H9 (cell line): ENCODE results near the gene UBE2Q1. TPM values are rescaled to one million over a fixed set of nuclear protein-coding genes. Genes with fewer than 3 reads are reported as not detected.

Experiments used
- DNase-seq: peaks from one replicate; pipeline ENCODE4 v3.0.0-alpha.2; 2017
- H2AFZ ChIP-seq: one replicate; pipeline ENCODE4 v1.6.1; 2013; ENCODE audit warnings: mild to moderate bottlenecking, low read length, control low read depth, moderate library complexity
- H2AK5ac ChIP-seq: 2 replicates; pipeline ENCODE4 v1.6.1; 2013; ENCODE audit warnings: low read length, control low read depth, mixed read lengths; ENCODE audit not compliant: insufficient read length
- H2BK120ac ChIP-seq: one replicate; pipeline ENCODE4 v1.6.1; 2013; ENCODE audit warnings: low read depth, mild to moderate bottlenecking, low read length, control low read depth, inconsistent platforms; ENCODE audit not compliant: poor library complexity, severe bottlenecking
- H2BK12ac ChIP-seq: 2 replicates; pipeline ENCODE4 v1.6.1; 2013; ENCODE audit warnings: low read length, control low read depth, mixed read lengths, low read depth; ENCODE audit not compliant: insufficient read length
- H2BK15ac ChIP-seq: 2 replicates; pipeline ENCODE4 v1.6.1; 2013; ENCODE audit warnings: low read depth, low read length, control low read depth
- H2BK20ac ChIP-seq: one replicate; pipeline ENCODE4 v1.6.1; 2013; ENCODE audit warnings: low read depth, mild to moderate bottlenecking, low read length, control low read depth, inconsistent platforms; ENCODE audit not compliant: poor library complexity, severe bottlenecking
- H2BK5ac ChIP-seq: 2 replicates; pipeline ENCODE4 v1.6.1; 2013; ENCODE audit warnings: low read length, control low read depth, mixed read lengths; ENCODE audit not compliant: insufficient read length
- H3K14ac ChIP-seq: 2 replicates; pipeline ENCODE4 v1.6.1; 2013; ENCODE audit warnings: low read length, control low read depth; ENCODE audit not compliant: insufficient read depth
- H3K18ac ChIP-seq: 2 replicates; pipeline ENCODE4 v1.6.1; 2013; ENCODE audit warnings: low read depth, mild to moderate bottlenecking, mixed read lengths, low read length, control low read depth; ENCODE audit not compliant: insufficient read length
- H3K23ac ChIP-seq: 2 replicates; pipeline ENCODE4 v1.6.1; 2013; ENCODE audit warnings: low read length, control low read depth, mixed read lengths, low read depth; ENCODE audit not compliant: insufficient read length
- H3K23me2 ChIP-seq: 2 replicates; pipeline ENCODE4 v1.6.1; 2013; ENCODE audit warnings: low read depth, mild to moderate bottlenecking, mixed read lengths, low read length, control low read depth; ENCODE audit not compliant: insufficient read length, poor library complexity, severe bottlenecking
- H3K27ac ChIP-seq: 2 replicates; pipeline ENCODE4 v1.5.1; 2013; ENCODE audit warnings: low read length, control low read depth, mixed read lengths, low read depth; ENCODE audit not compliant: insufficient read length
- H3K27me3 ChIP-seq: 2 replicates; pipeline ENCODE4 v1.6.1; 2013; ENCODE audit warnings: low read length, control low read depth, inconsistent platforms; ENCODE audit not compliant: insufficient read depth
- H3K4ac ChIP-seq: 2 replicates; pipeline ENCODE4 v1.6.1; 2013; ENCODE audit warnings: low read depth, mild to moderate bottlenecking, control low read depth, inconsistent platforms, low read length, moderate library complexity
- H3K4me1 ChIP-seq: 2 replicates; pipeline ENCODE4 v1.6.1; 2013; ENCODE audit warnings: low read length, control low read depth, inconsistent platforms; ENCODE audit not compliant: insufficient read depth
- H3K4me2 ChIP-seq: 2 replicates; pipeline ENCODE4 v1.6.1; 2013; ENCODE audit warnings: low read length, control low read depth, mixed read lengths; ENCODE audit not compliant: insufficient read length, insufficient read depth
- H3K56ac ChIP-seq: 2 replicates; pipeline ENCODE4 v1.6.1; 2013; ENCODE audit warnings: low read depth, mild to moderate bottlenecking, mixed read lengths, low read length, control low read depth; ENCODE audit not compliant: insufficient read length
- H3K79me1 ChIP-seq: 2 replicates; pipeline ENCODE4 v1.6.1; 2013; ENCODE audit warnings: low read depth, mild to moderate bottlenecking, moderate library complexity, low read length, control low read depth, inconsistent platforms; ENCODE audit not compliant: insufficient read depth, poor library complexity, severe bottlenecking
- H3K79me2 ChIP-seq: 2 replicates; pipeline ENCODE4 v1.6.1; 2013; ENCODE audit warnings: low read length, control low read depth, inconsistent platforms; ENCODE audit not compliant: insufficient read depth
- H3K9ac ChIP-seq: 2 replicates; pipeline ENCODE4 v1.6.1; 2013; ENCODE audit warnings: low read length, control low read depth, mixed read lengths; ENCODE audit not compliant: insufficient read length; ENCODE audit errors: extremely low read depth
- H3K9me3 ChIP-seq: one replicate; pipeline ENCODE4 v1.6.1; 2013; ENCODE audit warnings: low read depth, low read length, inconsistent platforms; ENCODE audit not compliant: control insufficient read depth
- H3T11ph ChIP-seq: one replicate; pipeline ENCODE4 v1.6.1; 2013; ENCODE audit warnings: mild to moderate bottlenecking, low read length, control low read depth, inconsistent platforms
- H4K20me1 ChIP-seq: one replicate; pipeline ENCODE4 v1.6.1; 2013; ENCODE audit not compliant: control insufficient read depth, insufficient read length, insufficient read depth
- H4K5ac ChIP-seq: 2 replicates; pipeline ENCODE4 v1.6.1; 2013; ENCODE audit warnings: low read depth, mild to moderate bottlenecking, mixed read lengths, low read length, control low read depth; ENCODE audit not compliant: insufficient read length
- H4K8ac ChIP-seq: replicated peaks from 2 replicates; pipeline ENCODE4 v1.6.1; 2013; ENCODE audit warnings: low read length, control low read depth, mixed read lengths, low read depth; ENCODE audit not compliant: insufficient read length
- H4K91ac ChIP-seq: 2 replicates; pipeline ENCODE4 v1.6.1; 2013; ENCODE audit warnings: low read depth, mild to moderate bottlenecking, moderate library complexity, mixed read lengths, low read length, control low read depth; ENCODE audit not compliant: insufficient read length
- H3K27ac Mint-ChIP-seq, 3 experiments: 2 replicates in 2 of 3; 3 replicates in 1 of 3; pipeline ENCODE4 v1.8.0; 2020 to 2021; ENCODE audit warnings: mixed read lengths in 3 of 3, mild to moderate bottlenecking in 1 of 3, moderate library complexity in 1 of 3
- H3K27me3 Mint-ChIP-seq: 2 replicates; pipeline ENCODE4 v1.8.0; 2021; ENCODE audit warnings: low read depth, mild to moderate bottlenecking, moderate library complexity, mixed read lengths
- H3K36me3 Mint-ChIP-seq, 3 experiments: 2 replicates in 2 of 3; 3 replicates in 1 of 3; pipeline ENCODE4 v1.8.0; 2020 to 2021; ENCODE audit warnings: low read depth in 3 of 3, mixed read lengths in 3 of 3; ENCODE audit not compliant: insufficient read depth in 1 of 3
- H3K4me1 Mint-ChIP-seq, 2 experiments: 2 replicates each; pipeline ENCODE4 v1.8.0; 2020; ENCODE audit warnings: mixed read lengths in 2 of 2
- H3K4me3 Mint-ChIP-seq, 2 experiments: 2 replicates in 1 of 2; 3 replicates in 1 of 2; pipeline ENCODE4 v1.8.0; 2020 to 2021; ENCODE audit warnings: mild to moderate bottlenecking in 2 of 2, mixed read lengths in 2 of 2, moderate library complexity in 1 of 2
- H3K9me3 Mint-ChIP-seq, 2 experiments: 2 replicates in 1 of 2; 3 replicates in 1 of 2; pipeline ENCODE4 v1.8.0; 2020; ENCODE audit warnings: mild to moderate bottlenecking in 2 of 2, mixed read lengths in 2 of 2, moderate library complexity in 1 of 2
- CTCF ChIP-seq: fragments of 200-600 bp; sonication (generic); conservative IDR thresholded peaks from 3 replicates; pipeline ENCODE4 v1.8.0; 2021; ENCODE audit warnings: antibody characterized with exemption, mild to moderate bottlenecking
- whole genome bisulfite sequencing: extraction: QIAGEN DNeasy Blood & Tissue Kit; methylation state at CpG from one replicate; pipeline ENCODE4 v1.1.7; 2013; ENCODE audit warnings: missing lambda C conversion rate, low lambda C conversion rate, mixed read lengths; ENCODE audit not compliant: insufficient read length; ENCODE audit errors: extremely low coverage; 5-methylcytosine and 5-hydroxymethylcytosine counted together
- total RNA-seq: library from RNA; stranded (reverse); gene quantifications from 2 replicates; pipeline ENCODE4 v1.2.1, GENCODE V29; 2021

Gene UBE2Q1
- total RNA-seq, 1 experiment from 2014 or later: 108 TPM

GRCh38 chr1:154553056-154554030, 5.1 kb downstream of the UBE2Q1 start:
- no peak for TF ChIP-seq CTCF
- no CpG with 5 or more reads among the region's 12 CpGs for WGBS
- H3K27me3 Mint-ChIP-seq: no peaks in the 10 kb centered on the region
- Histone ChIP-seq H2BK120ac (no peak overlapping the region), H2AK5ac (no peak overlapping the region), H3K4me2 (no peak overlapping the region), H3K27me3 (no peaks in the 10 kb centered on the region), H3T11ph (no peak overlapping the region), H4K91ac (no peak overlapping the region), H3K27ac (no peak overlapping the region), H3K18ac (no peak overlapping the region), H2BK12ac (no peak overlapping the region), H2BK5ac (no peak overlapping the region), H3K79me2 (peaks cover 9% of the 10 kb centered on the region; the same call in 1 of the 2 replicates), H3K9ac (no peak overlapping the region), H3K14ac (no peak overlapping the region), H4K8ac (no peak overlapping the region), H2BK20ac (no peak overlapping the region), H3K23ac (no peak overlapping the region), H4K5ac (no peak overlapping the region), H3K9me3 (no peaks in the 10 kb centered on the region), H3K79me1 (peaks cover 5% of the 10 kb centered on the region), H3K56ac (no peak overlapping the region), H3K4ac (no peak overlapping the region), H3K4me1 (no peaks in the 10 kb centered on the region; the same call in 1 of the 2 replicates), H2BK15ac (no peak overlapping the region), H3K23me2 (peaks cover 11% of the 10 kb centered on the region), H4K20me1 (no peaks in the 10 kb centered on the region), H2AFZ (no peak overlapping the region)
- no peaks in the 10 kb centered on the region for H3K9me3 Mint-ChIP-seq
- no peak for DNase-seq
- H3K36me3 Mint-ChIP-seq: peaks cover 52 to 80% (median 75%) of the 10 kb centered on the region in 3 experiments
- H3K4me1 Mint-ChIP-seq: peaks cover 19% of the 10 kb centered on the region in 2 experiments
- no peak overlapping the region for H3K27ac Mint-ChIP-seq
- H3K4me3 Mint-ChIP-seq: no peak overlapping the region
